Measurements from ENCODE around the gene KLHL29.

Gene KLHL29

DNA sequence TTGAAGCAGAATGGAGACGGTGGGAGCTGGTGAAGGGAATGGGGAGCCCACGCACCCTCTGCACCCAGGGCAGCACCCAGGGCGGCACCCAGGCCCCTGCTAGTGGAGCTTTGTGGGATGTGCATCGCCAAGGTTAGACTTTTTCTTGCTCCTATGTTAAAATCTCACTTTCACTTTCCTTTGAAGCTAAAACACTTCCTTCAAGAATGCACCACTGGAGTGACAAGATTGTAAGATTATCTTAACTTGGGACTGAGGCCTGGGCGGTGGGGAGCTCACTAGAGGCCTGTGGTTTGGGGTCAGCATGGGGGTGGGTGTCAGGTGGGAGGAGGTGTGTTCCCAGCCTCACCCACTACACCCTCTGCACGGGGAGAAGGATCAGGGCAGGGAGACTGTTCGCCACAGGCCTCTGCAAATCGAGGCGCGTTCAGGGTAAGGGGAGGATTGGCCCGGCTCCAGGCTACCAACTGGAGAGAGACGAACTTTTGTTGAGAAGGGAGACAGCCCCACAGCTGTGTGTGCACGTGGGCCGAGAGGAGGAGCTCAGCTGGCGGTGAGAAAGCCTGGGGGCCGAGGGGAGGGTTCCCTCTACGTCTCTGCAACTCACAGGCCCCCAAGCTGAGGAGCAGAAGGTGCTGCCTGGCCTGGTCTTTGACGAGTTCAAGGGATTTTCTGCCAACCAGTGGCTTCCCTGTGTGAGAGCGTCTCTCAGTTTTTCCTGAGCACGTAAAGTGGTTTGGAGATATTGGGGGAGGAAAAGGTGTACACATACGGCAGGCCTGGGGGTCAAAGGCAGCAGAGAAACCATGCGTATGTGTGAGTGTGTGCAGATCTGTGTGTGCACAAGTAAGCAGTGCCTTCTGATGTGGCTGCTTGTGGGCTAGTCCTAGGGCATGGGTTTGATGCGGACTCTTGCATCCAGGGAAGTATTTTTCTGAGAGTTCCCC lies 147.7 kb downstream of the KLHL29 start:
- no peak for DNase-seq (ENCODE audit: low read depth)
- no peak overlapping the region for H3K4me3 ChIP-seq (ENCODE audit: low read depth, low read length)
- no peak for TF ChIP-seq CTCF (IDR thresholded peaks at IDR 0.05; ENCODE audit: low read depth, low read length, missing control alignments)

DNA sequence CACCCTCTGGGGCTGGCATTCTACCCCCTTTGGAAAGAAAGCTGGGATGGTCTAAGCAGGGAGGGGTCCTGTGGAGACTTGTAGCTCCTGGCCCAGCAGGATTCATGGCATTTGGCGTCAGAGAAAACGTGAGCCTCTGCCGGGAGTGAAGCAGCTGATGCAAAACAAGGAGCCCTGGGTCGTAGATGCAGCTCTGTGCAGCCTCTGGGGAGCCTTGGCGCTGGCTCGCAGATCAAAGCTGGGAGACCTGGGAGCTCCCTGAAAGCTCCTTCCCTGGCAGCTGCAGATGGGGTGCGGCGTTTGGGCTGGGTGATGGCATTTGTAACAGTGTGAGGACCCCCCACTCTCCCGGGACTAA lies 148.3 kb downstream of the KLHL29 start:
- in situ Hi-C loops (cut with HindIII; ENCODE audit: low sequenced_read_pairs), result no loop called here
- H3K4me3 ChIP-seq (ENCODE audit: low read depth, low read length), result no peak overlapping the region
- TF ChIP-seq CTCF (IDR thresholded peaks at IDR 0.05; ENCODE audit: low read depth, low read length, missing control alignments), result no peak
- DNase-seq (ENCODE audit: low read depth), result no peak

More for the DNA sequence above, 147.7 kb downstream of the KLHL29 start:
- in situ Hi-C loops (cut with HindIII; ENCODE audit: low sequenced_read_pairs), result no loop called here

DNA sequence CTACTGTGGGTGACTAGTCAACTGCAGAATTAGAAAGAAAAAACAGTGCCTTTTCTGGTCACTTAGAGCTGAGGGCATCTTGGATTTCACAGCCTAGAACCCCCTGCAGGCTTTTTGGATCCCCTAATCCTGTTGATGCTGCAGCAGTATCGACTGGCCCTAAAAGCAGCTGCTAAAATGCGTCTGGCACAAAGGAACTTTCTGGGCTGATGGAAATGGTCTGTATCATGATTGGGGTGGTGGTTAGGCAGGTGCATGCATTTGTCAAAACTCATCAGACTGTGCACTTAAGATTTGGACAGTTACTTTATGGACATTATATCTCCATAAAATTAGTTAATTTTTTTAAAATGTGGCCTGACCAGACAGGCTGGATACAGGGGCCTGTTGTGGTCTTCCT lies 149.8 kb downstream of the KLHL29 start:
- H3K4me3 ChIP-seq (ENCODE audit: low read depth, low read length), result no peak overlapping the region
- TF ChIP-seq CTCF (IDR thresholded peaks at IDR 0.05; ENCODE audit: low read depth, low read length, missing control alignments), result no peak
- DNase-seq (ENCODE audit: low read depth), result no peak
- in situ Hi-C loops (cut with HindIII; ENCODE audit: low sequenced_read_pairs), result no loop called here

DNA sequence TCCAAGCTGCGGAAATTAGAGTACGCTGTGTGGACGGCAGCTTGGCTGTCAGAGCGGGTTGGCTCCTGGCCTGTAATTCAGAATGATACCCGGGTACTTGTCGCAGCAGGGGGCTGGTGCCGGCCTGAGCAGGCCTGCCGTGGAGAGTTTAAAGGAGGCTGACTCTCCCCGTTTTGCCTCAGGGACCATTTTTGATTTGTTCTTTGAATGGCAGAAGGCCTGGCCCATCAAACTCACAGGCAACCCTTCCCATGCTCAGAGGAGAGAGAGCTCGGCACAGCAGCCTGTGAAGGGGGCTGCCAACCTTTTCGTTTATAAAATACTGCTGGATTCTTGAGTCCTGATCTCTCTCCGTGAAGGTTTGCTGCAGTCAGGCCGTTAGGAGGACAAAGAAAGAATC lies 151.3 kb downstream of the KLHL29 start:
- in situ Hi-C loops (cut with HindIII; ENCODE audit: low sequenced_read_pairs), result no loop called here
- no peak overlapping the region for H3K4me3 ChIP-seq (ENCODE audit: low read depth, low read length)
- DNase-seq (ENCODE audit: low read depth), result no peak
- no peak for TF ChIP-seq CTCF (IDR thresholded peaks at IDR 0.05; ENCODE audit: low read depth, low read length, missing control alignments)

GRCh38 chr2:23537991-23538390 lies 153.0 kb downstream of the KLHL29 start:
- no peak for DNase-seq (ENCODE audit: low read depth)
- no peak for TF ChIP-seq CTCF (IDR thresholded peaks at IDR 0.05; ENCODE audit: low read depth, low read length, missing control alignments)
- no peak overlapping the region for H3K4me3 ChIP-seq (ENCODE audit: low read depth, low read length)
- in situ Hi-C loops (cut with HindIII; ENCODE audit: low sequenced_read_pairs), result no loop called here

DNA sequence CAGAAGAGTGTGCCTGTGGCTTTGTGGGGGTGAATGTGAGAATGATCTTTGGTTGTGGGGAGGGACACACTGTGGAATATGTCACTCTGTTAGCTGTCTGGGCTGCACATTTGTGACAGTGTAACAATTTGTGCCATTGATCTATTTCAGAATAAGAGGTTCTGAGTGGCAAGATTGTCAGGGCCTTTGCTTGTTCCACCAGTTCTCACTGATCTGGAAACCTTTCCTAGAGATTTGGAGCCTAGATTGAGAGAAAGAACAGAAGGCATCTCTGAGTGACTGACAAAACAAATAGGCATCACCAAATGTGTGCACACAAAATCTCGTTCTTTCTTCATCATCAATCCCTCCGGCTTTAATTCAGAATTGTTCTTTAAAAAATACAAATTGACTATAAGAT lies 153.6 kb downstream of the KLHL29 start:
- in situ Hi-C loops (cut with HindIII; ENCODE audit: low sequenced_read_pairs), result no loop called here
- H3K4me3 ChIP-seq (ENCODE audit: low read depth, low read length), result no peak overlapping the region
- TF ChIP-seq CTCF (IDR thresholded peaks at IDR 0.05; ENCODE audit: low read depth, low read length, missing control alignments), result no peak
- DNase-seq (ENCODE audit: low read depth), result no peak
